ENCODE results near the gene GALNT14.
"Not testable (repeated sequence)": the region's sequence is repeated elsewhere in the genome, so short reads cannot be mapped to it uniquely, and the experiment has no call there.

Gene GALNT14

GRCh38 chr2:31138037-31138962 lies at the start of gene GALNT14:
Gene GALNT14 (minus strand): TSS chr2:31138440. CDS start chr2:31138086, 354 bp downstream.
- peak in 40 of 51 donors; percentile 3 to 72 (median 32) for DNase-seq

GRCh38 chr2:31187166-31187565 lies 48.9 kb upstream of the GALNT14 start:
- DNase-seq = no peak

GRCh38 chr2:31183973-31184372 lies 45.7 kb upstream of the GALNT14 start:
- DNase-seq = not testable (repeated sequence)

DNA sequence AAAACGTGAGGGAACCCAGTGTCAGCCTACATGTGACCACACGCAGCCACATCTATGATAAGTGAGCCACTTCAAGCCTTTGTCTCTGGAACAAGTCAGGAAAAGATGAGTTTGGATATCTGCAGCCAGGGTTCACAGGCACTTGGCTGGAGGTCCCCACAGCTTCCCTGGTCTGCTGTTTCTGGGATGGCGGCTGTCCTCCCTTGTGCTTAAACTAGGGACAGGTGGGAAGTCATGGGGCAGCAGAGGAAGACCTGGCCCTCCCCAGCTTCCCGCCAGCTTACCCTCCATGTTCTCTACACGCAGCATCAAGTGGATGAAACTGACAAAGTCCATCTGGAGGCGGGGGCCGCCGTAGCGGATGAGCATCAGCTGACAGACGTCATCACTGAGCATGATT lies 38.5 kb upstream of the GALNT14 start:
- DNase-seq = no peak

- no peak for DNase-seq
Measured at GRCh38 chr2:31171142-31171541, 32.9 kb upstream of the GALNT14 start.

GRCh38 chr2:31170071-31170698 lies 31.9 kb upstream of the GALNT14 start:
- DNase-seq = peak in 41 of 51 donors; percentile 1 to 71 (median 32)

- DNase-seq = no peak
Measured at GRCh38 chr2:31168291-31168690, 30.1 kb upstream of the GALNT14 start.

GRCh38 chr2:31166925-31167324 lies 28.7 kb upstream of the GALNT14 start:
- DNase-seq = no peak

- DNase-seq = no peak
Measured at GRCh38 chr2:31163011-31163539, 24.8 kb upstream of the GALNT14 start.

GRCh38 chr2:31161637-31162036 lies 23.4 kb upstream of the GALNT14 start:
- DNase-seq = no peak

GRCh38 chr2:31151501-31151900 lies 13.3 kb upstream of the GALNT14 start:
- no peak for DNase-seq

GRCh38 chr2:31150120-31150670 lies 12.0 kb upstream of the GALNT14 start:
- no peak for DNase-seq

GRCh38 chr2:31148514-31148913 lies 10.3 kb upstream of the GALNT14 start:
- DNase-seq = no peak

GRCh38 chr2:31147645-31148044 lies 9.4 kb upstream of the GALNT14 start:
- no peak for DNase-seq

GRCh38 chr2:31142110-31142509 lies 3.9 kb upstream of the GALNT14 start:
- DNase-seq = no peak

- DNase-seq = peak in 1 of 51 donors; percentile 31
Measured at GRCh38 chr2:31141443-31142085, 3.3 kb upstream of the GALNT14 start.

DNA sequence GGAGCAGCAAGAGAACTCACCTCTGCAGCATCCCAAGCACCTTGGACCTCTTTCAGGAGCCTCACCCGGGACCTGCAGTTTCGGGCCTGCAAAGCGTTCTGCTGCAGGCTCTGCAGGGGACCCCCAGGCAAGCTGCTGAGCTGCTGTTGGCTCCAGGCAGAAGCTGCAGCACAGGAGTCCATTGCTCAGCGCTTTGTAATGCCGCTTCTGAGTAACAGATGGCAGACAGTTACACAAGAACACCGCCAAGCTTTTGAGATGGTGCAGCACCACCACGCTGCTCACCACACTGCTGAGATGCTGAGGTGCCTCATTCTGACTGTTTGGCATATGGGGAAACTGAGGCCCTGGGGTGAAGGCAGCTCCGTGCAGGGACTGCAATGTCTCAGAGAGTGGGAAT lies 1.9 kb upstream of the GALNT14 start:
- peak in 1 of 51 donors; percentile 44 for DNase-seq

DNA sequence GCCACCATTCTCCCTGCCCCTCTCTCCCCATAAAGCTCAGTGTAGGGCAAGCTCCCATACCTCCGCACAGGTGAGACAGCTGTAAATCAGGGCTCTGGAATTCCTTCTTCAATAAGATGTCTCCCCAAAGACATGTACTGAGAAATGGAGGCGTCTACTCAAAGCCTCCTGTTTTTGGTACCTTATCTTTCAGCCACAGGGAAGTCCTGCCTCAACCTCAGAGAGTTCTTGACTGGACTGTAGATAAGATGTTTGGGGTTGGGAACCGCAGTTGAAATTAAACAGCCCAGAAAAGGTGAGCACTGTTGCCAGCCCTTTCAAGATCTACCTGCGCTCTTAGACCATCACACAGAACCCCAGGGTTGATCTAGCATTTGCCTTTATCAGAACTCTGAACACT lies 1.4 kb upstream of the GALNT14 start:
- no peak for DNase-seq

- peak in 1 of 51 donors; percentile 26 for DNase-seq
Measured at GRCh38 chr2:31137211-31138036, 816 bp downstream of the GALNT14 start.

- DNase-seq = no peak
Measured at GRCh38 chr2:31136732-31137131, 1.5 kb downstream of the GALNT14 start.

DNA sequence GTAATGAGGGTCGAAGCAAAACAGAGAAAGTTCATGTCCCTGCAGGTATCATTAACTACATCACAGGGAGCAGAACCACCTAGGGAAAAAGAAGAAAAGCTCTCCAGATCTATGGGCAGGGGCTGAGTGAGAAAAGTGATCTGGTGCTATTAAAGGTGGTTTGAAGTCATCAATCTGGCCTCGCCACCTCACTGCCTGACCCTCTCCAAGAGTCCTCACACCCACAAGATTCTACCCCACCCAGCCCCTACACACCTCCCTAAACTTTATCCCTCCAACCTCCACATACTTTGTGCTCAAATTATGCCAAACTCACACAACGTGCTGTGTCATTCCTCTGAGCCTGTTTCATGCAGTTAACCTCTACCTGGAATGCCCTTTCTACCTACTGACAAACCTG lies 2.2 kb downstream of the GALNT14 start:
- no peak for DNase-seq
